Sigmoid colon (tissue), 4 donors: ENCODE data around the gene PSTPIP2.

ENCODE experiments used
- EP300 ChIP-seq, 4 donors: sonication (generic); formaldehyde crosslinking; IDR thresholded peaks; one replicate each; pipeline ENCODE4 v1.6.1; 2017; ENCODE audit warnings: antibody characterized with exemption in 4 of 4
- POLR2A ChIP-seq, 2 donors: fragments of 450-650 bp; IDR thresholded peaks; one replicate each; pipeline ENCODE4 v1.6.1; 2016; ENCODE audit warnings: antibody characterized with exemption in 2 of 2, mild to moderate bottlenecking in 2 of 2, moderate library complexity in 2 of 2
- TF ChIP-seq, protein P1 (sequence below), 4 experiments: fragments of 450-650 bp in 3 of 4; fragments of 200-600 bp in 1 of 4; IDR thresholded peaks; one replicate each; pipeline ENCODE4 v1.5.1; 2016 to 2019; ENCODE audit warnings: antibody characterized with exemption in 4 of 4, mild to moderate bottlenecking in 3 of 4, moderate library complexity in 2 of 4

DNA sequence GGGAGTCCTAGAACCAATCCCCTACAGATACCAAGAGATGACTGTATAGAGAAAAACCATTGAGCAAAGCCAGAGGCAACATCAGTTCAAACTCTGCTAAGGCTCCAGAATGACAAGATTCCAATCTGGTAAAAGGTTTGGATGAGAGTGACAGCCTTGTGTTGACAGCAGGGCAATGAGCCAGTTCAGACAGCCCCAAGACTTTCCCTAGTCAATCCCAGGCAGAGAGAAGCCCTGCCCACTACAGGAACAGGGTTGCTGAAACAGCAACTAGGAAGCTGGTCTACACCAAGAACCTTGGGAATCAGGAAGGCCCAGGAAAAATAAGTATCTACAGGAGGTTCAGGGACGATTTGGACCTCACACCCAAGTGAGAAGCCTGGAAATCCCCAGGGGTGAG, 3.3 kb downstream of the PSTPIP2 start:
- TF ChIP-seq EP300 (IDR thresholded peaks at IDR 0.05) (no peak), POLR2A (IDR thresholded peaks at IDR 0.05) (no peak)
- TF ChIP-seq, protein P1, sequence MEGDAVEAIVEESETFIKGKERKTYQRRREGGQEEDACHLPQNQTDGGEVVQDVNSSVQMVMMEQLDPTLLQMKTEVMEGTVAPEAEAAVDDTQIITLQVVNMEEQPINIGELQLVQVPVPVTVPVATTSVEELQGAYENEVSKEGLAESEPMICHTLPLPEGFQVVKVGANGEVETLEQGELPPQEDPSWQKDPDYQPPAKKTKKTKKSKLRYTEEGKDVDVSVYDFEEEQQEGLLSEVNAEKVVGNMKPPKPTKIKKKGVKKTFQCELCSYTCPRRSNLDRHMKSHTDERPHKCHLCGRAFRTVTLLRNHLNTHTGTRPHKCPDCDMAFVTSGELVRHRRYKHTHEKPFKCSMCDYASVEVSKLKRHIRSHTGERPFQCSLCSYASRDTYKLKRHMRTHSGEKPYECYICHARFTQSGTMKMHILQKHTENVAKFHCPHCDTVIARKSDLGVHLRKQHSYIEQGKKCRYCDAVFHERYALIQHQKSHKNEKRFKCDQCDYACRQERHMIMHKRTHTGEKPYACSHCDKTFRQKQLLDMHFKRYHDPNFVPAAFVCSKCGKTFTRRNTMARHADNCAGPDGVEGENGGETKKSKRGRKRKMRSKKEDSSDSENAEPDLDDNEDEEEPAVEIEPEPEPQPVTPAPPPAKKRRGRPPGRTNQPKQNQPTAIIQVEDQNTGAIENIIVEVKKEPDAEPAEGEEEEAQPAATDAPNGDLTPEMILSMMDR (IDR thresholded peaks at IDR 0.05), result no peak
